HL-60/S4 treated with phorbol 12-myristate 13-acetate at 8.2 ng/mL for 4 days and 3 days (cell line): ENCODE data around the gene NEU1.
"Not testable (repeated sequence)": the region's sequence is repeated elsewhere in the genome, so short reads cannot be mapped to it uniquely, and the experiment has no call there.

Source experiments
- in situ Hi-C: fragments of 300-500 bp; cut with MboI; formaldehyde crosslinking; loops from 2 replicates; pipeline ENCODE4 v1.15.0; 2022; ENCODE audit warnings: low sequenced_read_pairs

NEU1 gene

GRCh38 chr6:31875877-31876276 lies 13.3 kb upstream of the NEU1 start:
- in situ Hi-C loops = no loop called here

DNA sequence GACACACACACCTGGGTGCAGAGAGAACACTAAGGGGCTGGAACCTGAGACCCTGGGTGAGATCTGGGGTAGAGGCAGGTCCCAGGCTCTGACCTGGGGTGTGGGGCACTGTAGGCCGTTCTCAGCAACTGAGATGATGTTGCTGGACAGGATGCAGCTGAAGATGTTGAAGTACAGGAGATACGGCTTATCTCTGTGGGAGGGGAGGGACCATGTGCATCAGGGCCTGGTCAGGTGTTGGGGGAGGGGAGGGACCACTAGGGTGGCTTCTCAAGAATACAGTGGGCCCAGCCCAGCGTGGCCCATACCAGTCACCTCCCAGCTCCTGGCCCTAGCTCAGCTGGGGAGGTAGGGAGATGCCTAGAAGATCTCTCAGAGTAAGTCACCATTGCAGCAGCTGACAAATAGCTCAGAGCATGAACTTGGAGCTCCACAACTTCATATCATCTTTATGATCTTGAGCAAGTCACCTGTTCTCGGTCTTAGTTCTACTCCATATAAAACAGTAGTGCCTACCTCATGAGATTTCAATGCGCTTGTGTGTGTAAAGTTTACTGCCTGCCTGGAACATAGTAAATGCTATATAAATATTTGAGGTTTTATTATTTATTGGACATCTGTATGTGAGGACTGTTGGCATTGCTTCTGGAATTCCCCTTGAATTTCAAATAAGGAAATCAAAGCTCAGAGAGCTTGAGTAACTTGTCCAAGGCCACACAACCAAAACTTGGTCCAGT lies 12.4 kb upstream of the NEU1 start:
- in situ Hi-C loops = no loop called here

- in situ Hi-C loops = no loop called here
Measured at GRCh38 chr6:31874084-31874670, 11.6 kb upstream of the NEU1 start.

- in situ Hi-C loops = no loop called here
Measured at GRCh38 chr6:31871046-31871659, 8.5 kb upstream of the NEU1 start.

DNA sequence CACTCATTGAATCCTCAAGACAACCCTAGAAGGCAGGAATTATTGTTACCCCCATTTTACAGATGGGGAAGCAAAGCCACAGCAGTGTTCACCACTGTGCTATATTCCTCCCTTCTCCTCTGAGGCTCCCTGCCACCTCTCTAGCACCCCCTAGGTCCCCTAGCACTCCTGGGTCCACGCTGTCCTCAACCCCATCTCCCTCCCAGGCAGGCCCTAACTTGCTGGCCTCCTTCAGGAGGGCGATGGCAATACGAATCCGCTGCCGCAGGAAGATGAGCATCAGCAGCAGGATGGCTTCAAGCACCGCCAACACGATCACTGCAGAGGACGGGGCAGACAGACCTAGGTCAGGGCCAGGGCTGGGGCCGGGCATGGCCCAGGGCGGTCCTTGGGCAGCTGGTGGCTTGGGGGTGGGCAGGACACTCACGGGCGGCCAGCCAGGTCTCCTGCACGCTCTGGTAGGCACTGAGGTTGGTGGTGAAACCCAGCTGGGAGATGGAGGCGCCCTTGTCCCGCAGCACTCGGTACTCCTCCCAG lies 7.8 kb upstream of the NEU1 start:
- in situ Hi-C loops = no loop called here

DNA sequence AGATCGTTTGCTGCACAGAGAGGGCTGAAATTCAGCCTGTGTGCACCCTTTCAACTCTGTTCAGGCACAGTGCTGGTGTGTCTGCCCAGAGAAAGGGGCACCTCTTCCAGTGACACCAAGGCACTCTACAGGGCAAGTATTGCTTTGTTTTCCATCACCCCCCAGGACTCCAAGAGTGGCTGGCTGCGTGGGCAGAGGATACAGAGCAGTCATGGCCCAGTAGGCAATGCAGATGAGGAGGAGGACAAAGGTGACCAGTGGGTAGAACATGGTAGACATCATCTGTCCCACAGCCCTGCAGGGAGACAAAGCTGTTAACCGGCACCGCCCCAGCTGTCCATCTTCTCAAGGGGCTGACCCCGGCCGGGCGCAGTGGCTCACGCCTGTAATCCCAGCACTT lies 6.7 kb upstream of the NEU1 start:
- in situ Hi-C loops = no loop called here

DNA sequence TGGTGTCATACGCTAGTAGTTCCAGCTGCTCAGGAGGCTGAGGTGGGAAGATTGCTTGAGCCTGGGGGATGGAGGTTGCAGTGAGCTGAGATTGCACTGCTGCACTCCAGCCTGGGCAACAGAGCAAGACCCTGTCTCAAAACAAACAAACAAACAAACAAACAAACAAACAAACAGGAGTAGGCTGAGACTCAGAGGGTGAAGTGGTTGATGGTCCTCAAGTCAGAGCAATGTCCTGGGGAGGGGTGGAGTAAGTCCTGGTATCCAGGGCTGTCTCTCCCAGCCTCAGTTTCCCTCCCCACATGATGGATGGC lies 6.0 kb upstream of the NEU1 start:
- in situ Hi-C loops = not testable (repeated sequence)

DNA sequence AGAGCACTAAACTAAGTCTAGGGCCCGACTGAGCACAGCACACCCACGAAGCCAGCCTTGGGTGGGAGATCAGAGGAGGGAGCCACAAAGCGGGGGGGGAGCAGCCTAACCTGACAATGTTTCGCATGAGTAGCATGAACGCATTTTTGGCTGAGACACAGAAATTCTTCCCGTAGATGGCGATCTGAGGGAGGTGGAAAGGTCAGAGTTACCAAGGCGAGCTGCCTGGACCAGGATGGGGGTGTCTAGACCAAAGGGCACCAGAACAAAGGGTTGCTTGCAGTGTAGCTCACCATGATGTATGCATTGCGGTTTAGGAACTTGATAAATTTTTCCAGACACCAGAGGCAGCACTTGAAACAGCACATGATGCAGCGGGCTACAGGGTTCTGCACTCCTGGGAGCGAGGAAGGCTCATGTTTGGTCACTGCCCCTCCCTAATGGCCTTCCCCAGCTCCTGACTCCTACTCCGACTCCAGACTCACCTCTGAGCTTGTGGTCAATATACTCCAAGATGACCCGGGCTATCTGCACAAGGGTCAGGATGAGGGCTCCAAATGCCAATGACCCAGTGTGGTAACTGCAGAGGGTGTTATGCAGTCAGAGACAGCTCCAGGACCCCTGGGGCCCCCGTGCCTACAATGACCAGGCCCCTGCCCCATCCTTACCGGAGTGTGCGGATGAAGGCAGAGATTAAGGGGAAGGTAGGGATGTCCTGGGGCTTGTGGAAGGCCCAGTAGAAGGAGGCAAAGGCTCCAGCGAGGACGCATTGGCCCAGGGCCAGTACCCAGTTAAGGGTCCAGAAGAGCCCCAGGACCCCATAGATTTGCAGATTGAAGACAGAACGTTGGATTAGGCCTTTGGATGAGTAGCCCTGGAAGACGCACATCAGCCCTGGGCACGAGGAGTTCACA lies 2.8 kb upstream of the NEU1 start:
- in situ Hi-C loops = no loop called here

GRCh38 chr6:31864818-31865204 lies 2.2 kb upstream of the NEU1 start:
- in situ Hi-C loops = no loop called here

- in situ Hi-C loops = not testable (repeated sequence)
Measured at GRCh38 chr6:31864123-31864562, 1.5 kb upstream of the NEU1 start.

GRCh38 chr6:31861919-31862343 lies 690 bp downstream of the NEU1 start:
- in situ Hi-C loops = no loop called here

DNA sequence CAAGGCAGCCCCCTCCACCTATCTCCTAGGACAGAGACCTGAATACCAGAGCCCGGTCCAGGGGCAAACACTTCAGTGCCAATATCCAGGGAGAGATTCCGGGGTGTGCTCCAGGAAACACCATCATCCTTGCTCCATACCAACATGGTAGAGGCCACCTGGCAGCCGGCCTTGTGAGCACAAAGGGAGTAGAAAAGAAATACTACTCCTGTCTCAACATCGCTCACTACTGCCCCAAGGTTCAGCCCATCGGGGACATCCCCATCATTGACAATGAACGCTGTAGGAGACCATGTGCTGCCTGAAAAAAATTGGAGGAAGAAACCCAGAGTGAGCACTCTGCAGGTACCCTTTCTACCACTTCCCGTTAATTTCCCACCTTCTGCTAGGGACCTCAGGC lies 1.5 kb downstream of the NEU1 start:
- in situ Hi-C loops = no loop called here

- in situ Hi-C loops = no loop called here
Measured at GRCh38 chr6:31860349-31860748, 2.3 kb downstream of the NEU1 start.

GRCh38 chr6:31859923-31860322 lies 2.7 kb downstream of the NEU1 start:
- in situ Hi-C loops = no loop called here

DNA sequence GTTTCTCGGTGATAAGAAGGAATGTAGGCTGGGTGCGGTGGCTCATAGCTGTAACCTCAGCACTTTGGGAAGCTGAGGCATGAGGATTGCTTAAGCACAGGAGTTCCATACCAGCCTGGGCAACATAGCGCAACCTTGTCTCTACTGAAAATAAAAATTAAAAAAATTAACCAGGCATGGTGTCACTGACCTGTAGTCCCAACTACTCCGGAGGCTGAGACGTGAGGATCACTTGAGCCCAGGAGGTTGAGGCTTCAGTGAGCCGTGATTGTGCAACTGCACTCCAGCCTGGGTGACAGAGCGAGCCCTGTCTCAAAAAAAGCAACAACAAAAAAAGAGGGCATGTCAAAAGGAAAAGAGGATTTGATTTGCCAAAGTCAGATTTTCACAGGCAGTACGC lies 3.9 kb downstream of the NEU1 start:
- in situ Hi-C loops = no loop called here

DNA sequence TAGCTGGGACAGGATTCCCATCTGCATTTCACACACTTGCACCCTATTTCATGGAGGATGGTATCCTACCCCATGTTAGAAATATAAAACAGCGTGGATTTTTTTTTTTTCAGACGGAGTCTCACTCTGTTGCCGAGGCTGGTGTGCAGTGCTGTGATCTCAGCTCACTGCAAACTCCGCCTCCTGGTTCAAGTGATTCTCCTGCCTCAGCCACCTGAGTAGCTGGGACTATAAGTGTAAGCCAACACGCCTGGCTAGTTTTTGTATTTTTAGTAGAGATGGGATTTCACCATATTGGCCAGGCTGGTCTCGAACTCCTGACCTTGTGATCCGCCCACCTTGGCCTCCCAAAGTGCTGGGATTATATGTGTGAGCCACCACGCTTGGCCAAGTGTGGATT lies 4.8 kb downstream of the NEU1 start:
- in situ Hi-C loops = not testable (repeated sequence)

DNA sequence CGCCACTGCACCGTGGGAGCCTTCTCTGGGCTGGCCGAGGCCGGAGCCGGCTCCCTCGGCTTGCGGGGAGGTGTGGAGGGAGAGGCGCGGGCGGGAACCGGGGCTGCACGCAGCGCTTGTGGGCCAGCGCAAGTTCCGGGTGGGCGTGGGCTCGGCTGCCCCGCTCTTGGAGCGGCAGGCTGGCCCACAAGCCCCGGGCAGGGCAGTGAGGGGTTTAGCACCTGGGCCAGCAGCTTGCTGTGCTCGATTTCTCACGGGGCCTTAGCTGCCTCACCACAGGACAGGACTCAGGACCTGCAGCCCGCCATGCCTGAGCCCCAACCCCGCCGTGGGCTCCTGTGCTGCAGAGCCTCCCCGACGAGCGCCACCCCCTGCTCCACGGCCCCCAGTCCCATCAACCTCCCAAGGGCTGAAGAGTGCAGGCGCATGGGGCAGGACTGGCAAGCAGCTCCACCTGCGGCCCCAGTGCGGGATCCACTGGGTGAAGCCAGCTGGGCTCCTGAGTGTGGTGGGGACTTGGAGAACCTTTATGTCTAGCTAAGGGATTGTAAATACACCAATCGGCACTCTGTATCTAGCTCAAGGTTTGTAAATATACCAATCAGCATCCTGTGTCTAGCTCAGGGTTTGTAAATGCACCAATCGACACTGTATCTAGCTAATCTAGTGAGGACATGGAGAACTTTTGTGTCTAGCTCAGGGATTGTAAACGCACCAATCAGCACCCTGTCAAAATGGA lies 10.5 kb downstream of the NEU1 start:
- in situ Hi-C loops = not testable (repeated sequence)

DNA sequence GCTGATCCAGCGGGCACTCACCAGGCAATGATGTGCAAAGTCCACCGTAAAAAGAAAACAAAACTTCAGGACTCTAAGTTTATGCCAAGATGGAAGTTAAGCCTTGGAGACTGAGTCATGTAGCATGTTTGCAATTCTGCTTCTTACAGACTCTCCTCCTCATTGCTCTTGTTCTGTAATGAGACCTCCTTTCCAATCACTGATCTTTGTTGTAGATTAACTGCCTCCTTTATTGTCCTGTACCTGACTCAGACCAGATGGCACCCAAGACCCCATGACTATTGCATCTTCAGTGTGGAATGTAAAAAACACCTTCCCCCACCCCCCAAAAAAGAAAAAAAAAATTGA lies 11.2 kb downstream of the NEU1 start:
- in situ Hi-C loops = no loop called here

DNA sequence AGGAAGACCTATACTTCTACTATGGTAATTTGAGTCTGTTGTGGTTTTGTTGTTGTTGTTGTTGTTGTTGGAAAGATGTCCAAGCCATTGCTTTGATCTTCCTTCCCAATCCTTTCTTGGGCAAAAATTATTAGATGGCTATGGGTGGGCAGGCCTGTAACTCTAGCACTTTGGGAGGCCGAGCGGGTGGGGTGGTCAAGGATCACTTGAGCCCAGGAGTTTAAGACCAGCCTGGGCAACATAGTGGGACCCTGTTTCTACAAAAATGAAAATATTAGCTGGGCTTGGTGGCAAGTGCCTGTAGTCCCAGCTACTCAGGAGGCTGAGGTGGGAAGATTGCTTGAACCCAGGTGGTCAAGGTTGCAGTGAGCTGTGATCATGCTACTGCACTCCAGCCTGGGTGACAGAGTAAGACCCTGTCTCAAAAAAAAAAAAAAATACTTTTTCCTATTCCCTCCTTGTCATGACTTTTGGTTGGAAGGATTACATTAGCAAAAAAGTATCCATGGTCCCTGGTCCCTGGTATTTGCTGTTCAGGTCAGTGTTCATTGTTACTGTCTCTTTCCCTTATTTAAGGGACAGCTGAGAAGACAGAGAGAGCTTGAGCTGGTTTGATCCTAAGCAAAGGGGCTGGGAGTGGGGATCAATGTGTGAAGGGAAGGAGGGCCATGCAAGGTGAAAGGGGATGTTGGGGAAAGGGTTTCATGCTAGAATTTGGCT lies 11.7 kb downstream of the NEU1 start:
- in situ Hi-C loops = no loop called here
